ENCODE data around the gene CNRIP1.

CNRIP1 gene

DNA sequence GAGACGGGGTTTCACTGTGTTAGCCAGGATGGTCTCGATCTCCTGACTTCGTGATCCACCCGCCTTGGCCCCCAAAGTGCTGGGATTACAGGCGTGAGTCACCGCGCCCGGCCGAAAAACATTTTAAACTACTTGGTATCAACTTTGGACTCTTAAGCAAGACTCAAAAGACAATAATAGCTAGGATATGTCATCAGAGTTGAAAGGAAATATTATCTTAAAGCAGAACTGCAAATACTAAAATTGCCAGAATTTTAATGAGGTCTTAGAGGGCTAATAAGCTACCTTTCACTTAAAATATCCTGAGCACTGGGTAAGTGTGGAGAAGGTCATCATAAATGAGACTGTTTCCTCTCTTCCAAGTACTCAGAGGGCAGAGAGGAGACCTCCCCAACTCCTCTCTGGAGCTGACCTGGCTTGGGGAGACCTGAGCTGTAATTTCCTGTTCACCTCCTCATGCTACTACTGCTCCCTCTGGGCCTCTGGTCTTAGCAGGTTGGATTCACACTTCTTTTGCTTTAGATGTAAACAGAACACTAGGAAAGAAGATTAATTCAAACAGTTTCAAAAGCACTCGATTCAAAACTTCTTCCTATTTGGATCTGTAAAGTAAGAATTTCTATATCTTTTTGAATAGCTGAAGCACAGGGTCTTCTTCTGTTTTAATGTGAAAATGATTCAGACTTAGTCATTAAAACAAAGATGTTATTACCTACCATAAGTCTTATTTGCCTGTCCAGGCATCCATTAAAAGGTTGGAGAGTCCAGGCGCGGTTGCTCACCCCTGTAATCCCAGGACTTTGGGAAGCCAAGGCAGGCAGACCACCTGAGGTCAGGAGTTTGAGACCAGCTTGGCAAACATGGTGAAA lies 16.5 kb downstream of the CNRIP1 start:
- ATAC-seq (ENCODE audit: low read depth) (peak; percentile 33; the same call in 1 of the 3 replicates), DNase-seq (ENCODE audit: low spot score) (no peak)
- Histone ChIP-seq H3K36me3 (ENCODE audit: low read depth) (no peaks in the 10 kb centered on the region), H3K27ac (ENCODE audit: poor library complexity, severe bottlenecking) (no peak overlapping the region), H3K4me1 (ENCODE audit: insufficient read depth, poor library complexity, severe bottlenecking) (no peaks in the 10 kb centered on the region), H3K27me3 (ENCODE audit: insufficient read depth, poor library complexity, severe bottlenecking) (no peaks in the 10 kb centered on the region), H3K9me3 (ENCODE audit: severe bottlenecking) (no peaks in the 10 kb centered on the region), H3K4me3 (ENCODE audit: severe bottlenecking) (no peak overlapping the region)
- TF ChIP-seq, protein P1, sequence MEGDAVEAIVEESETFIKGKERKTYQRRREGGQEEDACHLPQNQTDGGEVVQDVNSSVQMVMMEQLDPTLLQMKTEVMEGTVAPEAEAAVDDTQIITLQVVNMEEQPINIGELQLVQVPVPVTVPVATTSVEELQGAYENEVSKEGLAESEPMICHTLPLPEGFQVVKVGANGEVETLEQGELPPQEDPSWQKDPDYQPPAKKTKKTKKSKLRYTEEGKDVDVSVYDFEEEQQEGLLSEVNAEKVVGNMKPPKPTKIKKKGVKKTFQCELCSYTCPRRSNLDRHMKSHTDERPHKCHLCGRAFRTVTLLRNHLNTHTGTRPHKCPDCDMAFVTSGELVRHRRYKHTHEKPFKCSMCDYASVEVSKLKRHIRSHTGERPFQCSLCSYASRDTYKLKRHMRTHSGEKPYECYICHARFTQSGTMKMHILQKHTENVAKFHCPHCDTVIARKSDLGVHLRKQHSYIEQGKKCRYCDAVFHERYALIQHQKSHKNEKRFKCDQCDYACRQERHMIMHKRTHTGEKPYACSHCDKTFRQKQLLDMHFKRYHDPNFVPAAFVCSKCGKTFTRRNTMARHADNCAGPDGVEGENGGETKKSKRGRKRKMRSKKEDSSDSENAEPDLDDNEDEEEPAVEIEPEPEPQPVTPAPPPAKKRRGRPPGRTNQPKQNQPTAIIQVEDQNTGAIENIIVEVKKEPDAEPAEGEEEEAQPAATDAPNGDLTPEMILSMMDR (IDR thresholded peaks at IDR 0.05; ENCODE audit: poor library complexity, severe bottlenecking): no peak

DNA sequence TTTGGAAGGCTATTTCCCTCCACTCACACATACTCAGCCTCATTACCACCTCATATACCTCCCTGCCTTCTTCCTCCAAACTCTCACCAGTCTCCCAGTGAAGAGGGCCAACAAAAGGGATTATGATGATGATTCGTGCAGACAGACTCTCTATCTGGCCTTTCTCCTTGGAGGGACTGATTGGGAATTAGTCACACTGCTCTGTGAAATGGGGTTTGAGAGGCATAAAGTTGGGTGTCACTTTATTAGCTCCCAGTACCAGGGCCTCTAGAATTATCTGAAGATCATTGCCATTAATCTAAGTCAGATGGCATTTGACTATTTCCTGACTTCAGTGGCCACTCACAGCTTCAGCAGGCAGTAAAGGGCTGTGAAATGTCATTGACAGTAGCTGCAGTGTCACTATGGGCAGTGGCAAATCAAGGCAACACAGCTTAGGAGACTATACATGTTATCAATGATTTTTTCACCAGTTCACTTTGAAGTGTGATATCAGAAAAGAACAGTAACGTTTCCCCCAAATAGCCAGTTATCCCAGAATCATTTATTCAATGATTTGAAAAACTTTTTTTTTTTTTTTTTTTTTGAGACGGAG lies 17.4 kb downstream of the CNRIP1 start:
- no peak overlapping the region for H3K4me3 ChIP-seq (ENCODE audit: severe bottlenecking)
- DNase-seq (ENCODE audit: low spot score) (no peak), ATAC-seq (ENCODE audit: low read depth) (no peak)
- TF ChIP-seq, protein P1 (IDR thresholded peaks at IDR 0.05; ENCODE audit: poor library complexity, severe bottlenecking): no peak
- H3K27me3 ChIP-seq (ENCODE audit: insufficient read depth, poor library complexity, severe bottlenecking): no peaks in the 10 kb centered on the region
- H3K36me3 ChIP-seq (ENCODE audit: low read depth): no peaks in the 10 kb centered on the region
- H3K4me1 ChIP-seq (ENCODE audit: insufficient read depth, poor library complexity, severe bottlenecking): no peaks in the 10 kb centered on the region
- H3K27ac ChIP-seq (ENCODE audit: poor library complexity, severe bottlenecking): no peak overlapping the region
- H3K9me3 ChIP-seq (ENCODE audit: severe bottlenecking): no peaks in the 10 kb centered on the region

DNA sequence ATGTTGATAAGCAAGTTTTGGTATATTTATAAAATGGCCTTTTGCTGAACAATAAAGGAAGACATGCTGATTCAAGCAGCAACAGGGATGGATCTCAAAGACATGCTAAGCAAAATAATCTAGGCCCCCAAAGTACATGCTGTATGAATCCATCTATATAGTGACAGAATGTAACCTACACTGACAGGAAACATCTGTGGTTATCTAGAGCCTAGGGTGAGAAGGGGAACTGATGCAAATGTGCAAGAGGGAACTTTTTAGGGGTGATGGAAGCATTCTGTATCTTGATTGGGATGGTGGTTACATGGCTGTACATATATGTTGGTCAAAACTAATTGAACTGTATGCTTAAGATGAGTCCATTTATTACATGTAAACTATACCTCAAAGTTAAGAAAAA lies 24.2 kb downstream of the CNRIP1 start:
- Histone ChIP-seq H3K27ac (ENCODE audit: poor library complexity, severe bottlenecking) (no peak overlapping the region), H3K4me1 (ENCODE audit: insufficient read depth, poor library complexity, severe bottlenecking) (no peaks in the 10 kb centered on the region), H3K36me3 (ENCODE audit: low read depth) (no peaks in the 10 kb centered on the region), H3K9me3 (ENCODE audit: severe bottlenecking) (no peaks in the 10 kb centered on the region), H3K4me3 (ENCODE audit: severe bottlenecking) (no peak overlapping the region), H3K27me3 (ENCODE audit: insufficient read depth, poor library complexity, severe bottlenecking) (no peaks in the 10 kb centered on the region)
- ATAC-seq (ENCODE audit: low read depth): no peak
- no peak for DNase-seq (ENCODE audit: low spot score)
- TF ChIP-seq, protein P1 (IDR thresholded peaks at IDR 0.05; ENCODE audit: poor library complexity, severe bottlenecking): no peak

DNA sequence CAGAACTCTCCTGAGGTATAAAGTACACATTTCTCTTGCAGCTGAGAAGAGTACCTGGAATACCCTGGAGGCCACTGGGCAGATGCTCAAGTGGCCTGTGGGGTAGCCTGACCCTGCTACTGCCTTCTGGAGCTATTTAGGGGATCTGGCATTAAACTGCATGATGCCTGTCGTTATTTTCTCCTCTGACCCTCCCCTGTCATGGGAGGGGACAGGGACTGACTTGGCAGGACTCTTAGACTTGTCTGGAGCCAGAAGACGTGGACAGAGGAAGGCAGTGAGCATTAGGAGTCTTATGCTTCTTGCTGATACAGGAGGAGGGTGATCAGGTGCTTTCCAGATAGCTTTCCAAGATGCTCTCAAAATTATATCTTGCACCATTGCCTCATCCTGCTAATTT lies 24.8 kb downstream of the CNRIP1 start:
- DNase-seq (ENCODE audit: low spot score): no peak

More for the DNA sequence above, 24.8 kb downstream of the CNRIP1 start:
- Histone ChIP-seq H3K27ac (ENCODE audit: poor library complexity, severe bottlenecking) (no peak overlapping the region), H3K27me3 (ENCODE audit: insufficient read depth, poor library complexity, severe bottlenecking) (no peaks in the 10 kb centered on the region), H3K4me3 (ENCODE audit: severe bottlenecking) (no peak overlapping the region), H3K4me1 (ENCODE audit: insufficient read depth, poor library complexity, severe bottlenecking) (no peaks in the 10 kb centered on the region), H3K36me3 (ENCODE audit: low read depth) (no peaks in the 10 kb centered on the region), H3K9me3 (ENCODE audit: severe bottlenecking) (no peaks in the 10 kb centered on the region)
- TF ChIP-seq, protein P1 (IDR thresholded peaks at IDR 0.05; ENCODE audit: poor library complexity, severe bottlenecking): no peak
- no peak for ATAC-seq (ENCODE audit: low read depth)

Measured in RWPE2 (cell line).